Measurements from ENCODE around the gene KIF1B. TPM values are rescaled to one million over a fixed set of nuclear protein-coding genes. Genes with fewer than 3 reads are reported as not detected.

Gene KIF1B
- total and polyA plus RNA-seq, 9 of the 15 experiments (the other 6 are each of a cell fraction or from before 2014, with no cell fraction given), result 2.8 to 19.8 (median 11.9) TPM

- in situ Hi-C loops (cut with MboI) (no loop called here), intact Hi-C loops (cut with micrococcal nuclease) (no loop called here)
- ATAC-seq (no peak), DNase-seq (ENCODE audit: extremely low read depth in 1 of 4, low spot score in 3 of 4) (no peak), FAIRE-seq (no peak)
- Histone ChIP-seq H3K4me3 (no peak overlapping the region), H3K9me3 (replicated peaks; ENCODE audit: control insufficient read depth, insufficient read depth, low read depth, low read length) (no peaks in the 10 kb centered on the region), H3K79me2 (ENCODE audit: control insufficient read depth, insufficient read depth, low read length) (no peaks in the 10 kb centered on the region), H3K36me3 (ENCODE audit: control insufficient read depth, insufficient read depth, low read length) (peaks cover 11% of the 10 kb centered on the region; the same call in 2 of the 3 replicates), H3K9me1 (ENCODE audit: control insufficient read depth, insufficient read depth, low read length) (no peaks in the 10 kb centered on the region), H3K27ac (ENCODE audit: extremely low read depth, low read depth, low read length) (no peak overlapping the region), H2AFZ (ENCODE audit: low read depth, low read length) (no peak overlapping the region), H4K20me1 (replicated peaks; ENCODE audit: control insufficient read depth, insufficient read depth, low read length) (no peaks in the 10 kb centered on the region), H3K9ac (ENCODE audit: insufficient read depth in 1 of 2, low read depth in 2 of 2, low read length in 2 of 2) (no peak overlapping the region), H3K4me1 (replicated peaks in 1 of 2; ENCODE audit: control insufficient read depth in 2 of 2, insufficient read depth in 2 of 2, low read length in 2 of 2) (0 out of 5 replicates have a peak, but pooled peaks cover 0 to 2% of the 10 kb centered on the region in 2 experiments), H3K27me3 (ENCODE audit: control insufficient read depth in 2 of 2, insufficient read depth in 2 of 2, low read length in 2 of 2) (no peaks in the 10 kb centered on the region), H3K4me2 (ENCODE audit: insufficient read depth, low read length) (no peak overlapping the region)
- ChIA-PET CTCF (ENCODE audit: low intra/inter-chr PET ratio) (no interaction called here), POLR2A (no interaction called here)
- peak; percentile 75 for TF ChIP-seq ZNF316 (IDR thresholded peaks at IDR 0.05)
- TF ChIP-seq C11orf30 (IDR thresholded peaks at IDR 0.05; ENCODE audit: low read depth), result peak; percentile 28; the same call in 1 of the 2 replicates
- TF ChIP-seq, protein P1, sequence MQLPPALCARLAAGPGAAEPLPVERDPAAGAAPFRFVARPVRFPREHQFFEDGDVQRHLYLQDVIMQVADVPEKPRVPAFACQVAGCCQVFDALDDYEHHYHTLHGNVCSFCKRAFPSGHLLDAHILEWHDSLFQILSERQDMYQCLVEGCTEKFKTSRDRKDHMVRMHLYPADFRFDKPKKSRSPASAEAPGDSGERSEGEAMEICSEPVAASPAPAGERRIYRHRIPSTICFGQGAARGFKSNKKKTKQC (CRISPR knock-in tag; IDR thresholded peaks at IDR 0.05), result no peak
- 57% methylated on average over 1 of the region's 1 CpG for WGBS (ENCODE audit: insufficient coverage, low coverage, missing lambda C conversion rate)
- BruUV-seq (replicated peaks), result no TSS peak
Measured at GRCh38 chr1:10291705-10292104, 81.3 kb downstream of the KIF1B start.

DNA sequence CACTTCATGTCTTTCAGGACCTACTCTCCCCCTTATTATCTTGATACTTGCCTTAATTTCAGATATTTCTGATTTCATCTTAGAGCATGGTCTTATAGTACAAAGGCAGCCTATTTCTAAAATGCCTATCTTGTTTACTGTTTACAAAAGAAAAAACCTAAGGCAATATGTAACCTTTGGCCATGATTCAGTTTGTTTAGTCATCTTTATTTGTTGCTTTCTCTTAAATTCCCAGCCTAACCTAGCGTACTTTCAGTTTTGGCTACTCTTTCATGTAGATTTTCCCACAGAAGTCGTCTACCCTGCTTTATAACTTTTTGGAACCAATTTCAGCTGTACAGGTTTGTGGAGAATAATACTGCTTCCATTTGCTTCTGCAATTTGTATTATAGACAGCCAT lies 81.8 kb downstream of the KIF1B start:
- FAIRE-seq, result no peak
- ChIA-PET POLR2A (interaction anchor here (0.7 kb wide), 1 partner anchor 108 kb away, joined by 3 read pairs; no protein-coding TSS in a partner anchor), CTCF (ENCODE audit: low intra/inter-chr PET ratio) (interaction anchor here (0.6 kb wide), 1 partner anchor 168 kb away, joined by 3 read pairs; no protein-coding TSS in a partner anchor)
- Histone ChIP-seq H3K27ac (ENCODE audit: extremely low read depth, low read depth, low read length) (no peak overlapping the region), H3K27me3 (ENCODE audit: control insufficient read depth in 2 of 2, insufficient read depth in 2 of 2, low read length in 2 of 2) (no peaks in the 10 kb centered on the region), H2AFZ (ENCODE audit: low read depth, low read length) (no peak overlapping the region), H3K9ac (ENCODE audit: insufficient read depth in 1 of 2, low read depth in 2 of 2, low read length in 2 of 2) (no peak overlapping the region), H3K4me3 (no peak overlapping the region), H4K20me1 (replicated peaks; ENCODE audit: control insufficient read depth, insufficient read depth, low read length) (no peaks in the 10 kb centered on the region), H3K36me3 (ENCODE audit: control insufficient read depth, insufficient read depth, low read length) (peaks cover 16% of the 10 kb centered on the region; the same call in 2 of the 3 replicates), H3K4me2 (ENCODE audit: insufficient read depth, low read length) (no peak overlapping the region), H3K9me1 (ENCODE audit: control insufficient read depth, insufficient read depth, low read length) (no peaks in the 10 kb centered on the region), H3K79me2 (ENCODE audit: control insufficient read depth, insufficient read depth, low read length) (no peaks in the 10 kb centered on the region), H3K4me1 (replicated peaks in 1 of 2; ENCODE audit: control insufficient read depth in 2 of 2, insufficient read depth in 2 of 2, low read length in 2 of 2) (0 out of 5 replicates have a peak, but pooled peaks cover 0 to under 1% of the 10 kb centered on the region in 2 experiments), H3K9me3 (replicated peaks; ENCODE audit: control insufficient read depth, insufficient read depth, low read depth, low read length) (no peaks in the 10 kb centered on the region)
- BruUV-seq (replicated peaks), result no TSS peak
- no peak for TF ChIP-seq ZNF165 (CRISPR knock-in tag; IDR thresholded peaks at IDR 0.05; ENCODE audit: borderline replicate concordance)
- TF ChIP-seq NCOA2 (IDR thresholded peaks at IDR 0.05; ENCODE audit: partially characterized antibody in 2 of 2), result no peak
- no peak for TF ChIP-seq LEF1 (IDR thresholded peaks at IDR 0.05)
- TF ChIP-seq, protein P2, sequence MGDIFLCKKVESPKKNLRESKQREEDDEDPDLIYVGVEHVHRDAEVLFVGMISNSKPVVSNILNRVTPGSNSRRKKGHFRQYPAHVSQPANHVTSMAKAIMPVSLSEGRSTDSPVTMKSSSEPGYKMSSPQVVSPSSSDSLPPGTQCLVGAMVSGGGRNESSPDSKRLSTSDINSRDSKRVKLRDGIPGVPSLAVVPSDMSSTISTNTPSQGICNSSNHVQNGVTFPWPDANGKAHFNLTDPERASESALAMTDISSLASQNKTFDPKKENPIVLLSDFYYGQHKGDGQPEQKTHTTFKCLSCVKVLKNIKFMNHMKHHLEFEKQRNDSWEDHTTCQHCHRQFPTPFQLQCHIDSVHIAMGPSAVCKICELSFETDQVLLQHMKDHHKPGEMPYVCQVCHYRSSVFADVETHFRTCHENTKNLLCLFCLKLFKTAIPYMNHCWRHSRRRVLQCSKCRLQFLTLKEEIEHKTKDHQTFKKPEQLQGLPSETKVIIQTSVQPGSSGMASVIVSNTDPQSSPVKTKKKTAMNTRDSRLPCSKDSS (IDR thresholded peaks at IDR 0.05; ENCODE audit: low read depth, partially characterized antibody), result no peak
- no peak for TF ChIP-seq SLC30A9 (CRISPR knock-in tag; IDR thresholded peaks at IDR 0.05)
- no peak for TF ChIP-seq NCOA6 (IDR thresholded peaks at IDR 0.05)
- intact Hi-C loops (cut with micrococcal nuclease) (no loop called here), in situ Hi-C loops (cut with MboI) (no loop called here)
- no peak for ATAC-seq
- WGBS (ENCODE audit: insufficient coverage, low coverage, missing lambda C conversion rate), result 58% methylated on average over 2 of the region's 2 CpGs
- DNase-seq (ENCODE audit: extremely low read depth in 1 of 4, low spot score in 3 of 4), result no peak
